CD4-positive, alpha-beta T cell treated with Interleukin-4 for 1 hour (primary cell): Measurements from ENCODE around the gene USP49.
"Not testable (repeated sequence)": the region's sequence is repeated elsewhere in the genome, so short reads cannot be mapped to it uniquely, and the experiment has no call there.

Experiments used
- DNase-seq, 2 donors: peaks; one replicate each; pipeline ENCODE4 v3.0.0-alpha.2; 2020 to 2022

The USP49 gene

DNA sequence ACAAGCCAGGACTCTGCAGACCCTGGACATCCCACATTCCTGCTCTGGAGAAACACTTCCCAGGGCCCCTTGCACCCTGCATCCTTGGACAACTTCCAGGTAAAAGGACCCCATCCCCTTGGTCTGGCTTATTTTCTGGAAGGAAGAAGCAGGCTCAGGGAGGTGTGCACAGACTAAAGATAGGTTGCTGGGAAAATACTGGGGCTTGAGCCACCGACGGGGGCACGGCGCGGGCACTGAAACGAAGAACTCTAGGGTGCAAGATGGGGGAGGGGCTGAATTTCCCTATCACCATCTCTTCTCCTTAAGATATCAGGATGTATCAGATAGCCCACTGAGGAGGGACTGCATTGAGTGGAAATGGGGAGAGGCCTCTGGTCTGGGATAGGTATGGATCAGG is 116.3 kb downstream of the USP49 start:
- no peak for DNase-seq

DNA sequence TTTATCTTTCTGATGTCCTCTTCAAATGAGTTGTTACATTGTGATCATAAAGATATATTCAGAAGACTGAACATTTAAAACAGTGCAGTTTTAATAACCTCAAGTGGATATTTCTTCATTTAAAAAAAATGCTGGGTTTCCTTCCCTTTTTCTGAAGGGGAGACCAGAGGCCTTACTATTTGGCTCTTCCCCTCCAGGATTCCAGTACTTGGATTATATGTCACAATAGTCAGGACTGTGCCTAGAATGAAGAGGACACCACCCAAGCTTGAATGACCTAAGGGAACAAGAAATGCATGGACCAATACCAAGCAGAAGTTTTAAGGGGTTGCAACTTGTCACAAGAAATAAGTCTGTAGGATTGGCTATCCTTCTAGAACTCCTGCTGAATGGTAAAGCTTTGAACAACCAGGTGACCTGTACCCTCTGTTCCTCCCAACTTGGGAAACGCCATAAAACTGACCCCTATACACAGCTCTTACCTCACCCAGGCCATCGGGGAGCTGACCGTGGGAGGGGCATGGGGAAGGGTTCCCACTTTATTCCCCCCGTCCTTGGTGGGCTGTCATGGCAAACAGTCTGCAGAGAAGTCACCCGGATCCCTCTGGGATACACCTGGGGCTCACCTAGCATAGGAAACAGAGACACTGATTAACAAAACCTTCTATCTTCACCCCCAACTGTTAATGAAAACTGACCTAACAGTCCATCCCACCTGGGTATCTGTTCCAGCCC is 117.5 kb downstream of the USP49 start:
- no peak for DNase-seq

- no peak for DNase-seq
Observed at GRCh38 chr6:41775293-41775882, 119.8 kb downstream of the USP49 start.

DNA sequence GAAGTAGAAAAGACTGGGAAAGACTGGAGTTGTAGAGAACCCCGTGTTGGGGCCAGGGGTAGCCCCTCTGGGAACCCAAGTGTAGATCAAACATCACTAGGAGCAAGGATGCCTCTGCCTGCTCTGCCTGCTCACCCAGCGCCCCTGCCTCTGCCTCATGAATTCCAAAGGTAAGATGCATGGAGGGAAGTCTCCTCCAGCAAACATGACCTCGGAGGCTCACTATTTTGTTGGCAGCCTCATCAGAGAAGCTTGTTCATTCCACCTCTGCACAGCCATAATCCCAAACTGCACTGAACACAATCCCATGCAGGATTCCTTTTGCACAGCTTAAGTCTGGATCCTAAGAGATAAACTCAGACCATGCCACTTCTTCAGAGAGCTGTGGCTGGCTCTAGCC is 120.3 kb downstream of the USP49 start:
- no peak for DNase-seq

GRCh38 chr6:41771058-41771983 is 123.9 kb downstream of the USP49 start:
- no peak for DNase-seq

- DNase-seq = no peak
Observed at GRCh38 chr6:41770381-41771057, 124.7 kb downstream of the USP49 start.

DNA sequence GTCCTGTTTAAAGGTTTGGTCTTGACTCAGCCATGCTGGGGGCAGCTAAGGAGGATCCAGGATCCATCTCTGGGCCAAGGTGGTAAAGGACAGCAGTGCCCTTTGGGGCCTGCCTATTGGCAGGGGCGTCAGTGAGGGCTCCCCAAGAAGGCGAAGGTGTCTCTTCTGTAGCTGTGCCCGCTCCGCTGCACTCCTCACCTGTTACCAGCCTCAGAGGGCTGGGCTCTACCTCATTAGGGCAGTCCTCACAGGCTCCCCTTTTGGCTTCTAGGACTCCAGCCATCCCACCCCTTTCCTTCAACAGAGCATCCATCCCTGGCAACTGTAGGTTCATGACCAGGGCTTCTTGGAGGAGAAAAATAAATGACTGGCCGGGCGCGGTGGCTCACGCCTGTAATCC is 125.8 kb downstream of the USP49 start:
- no peak for DNase-seq

DNA sequence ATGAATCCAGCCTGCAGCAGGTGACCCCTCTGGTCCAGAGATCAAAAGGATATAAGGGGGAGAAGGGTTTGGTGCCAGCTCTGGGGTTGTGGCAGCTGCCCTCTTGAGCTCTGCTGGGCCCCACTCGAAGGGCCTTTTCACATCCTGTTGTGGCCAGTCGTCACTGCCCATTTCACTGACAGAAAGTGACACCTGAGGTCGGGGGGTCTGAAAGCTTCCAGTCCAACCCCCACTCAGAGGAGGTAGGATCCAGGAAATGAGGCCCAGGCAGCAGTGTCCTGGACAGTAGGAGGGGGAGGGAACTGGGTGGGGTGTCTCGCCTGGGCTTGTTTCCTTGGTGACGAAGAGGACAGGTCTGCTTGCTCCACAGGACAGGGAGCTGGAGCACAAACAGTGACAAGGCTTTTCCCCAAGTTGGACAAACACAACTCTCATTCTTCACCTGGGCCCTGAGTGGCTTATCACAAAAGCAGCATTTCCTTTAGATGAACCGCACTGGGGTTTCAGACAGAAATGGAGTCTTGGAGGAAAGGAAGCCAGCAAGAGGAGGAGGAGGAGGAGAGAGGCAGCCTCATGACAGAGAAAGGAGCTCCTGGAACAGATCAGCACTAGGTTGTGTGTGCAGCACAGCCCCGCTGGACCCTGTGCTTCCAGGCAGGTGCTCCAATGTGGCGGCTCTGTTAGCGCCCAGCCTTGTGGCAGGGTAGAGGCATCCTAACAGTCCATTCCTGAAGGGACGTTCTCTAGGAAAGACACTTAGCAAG is 126.4 kb downstream of the USP49 start:
- no peak for DNase-seq

DNA sequence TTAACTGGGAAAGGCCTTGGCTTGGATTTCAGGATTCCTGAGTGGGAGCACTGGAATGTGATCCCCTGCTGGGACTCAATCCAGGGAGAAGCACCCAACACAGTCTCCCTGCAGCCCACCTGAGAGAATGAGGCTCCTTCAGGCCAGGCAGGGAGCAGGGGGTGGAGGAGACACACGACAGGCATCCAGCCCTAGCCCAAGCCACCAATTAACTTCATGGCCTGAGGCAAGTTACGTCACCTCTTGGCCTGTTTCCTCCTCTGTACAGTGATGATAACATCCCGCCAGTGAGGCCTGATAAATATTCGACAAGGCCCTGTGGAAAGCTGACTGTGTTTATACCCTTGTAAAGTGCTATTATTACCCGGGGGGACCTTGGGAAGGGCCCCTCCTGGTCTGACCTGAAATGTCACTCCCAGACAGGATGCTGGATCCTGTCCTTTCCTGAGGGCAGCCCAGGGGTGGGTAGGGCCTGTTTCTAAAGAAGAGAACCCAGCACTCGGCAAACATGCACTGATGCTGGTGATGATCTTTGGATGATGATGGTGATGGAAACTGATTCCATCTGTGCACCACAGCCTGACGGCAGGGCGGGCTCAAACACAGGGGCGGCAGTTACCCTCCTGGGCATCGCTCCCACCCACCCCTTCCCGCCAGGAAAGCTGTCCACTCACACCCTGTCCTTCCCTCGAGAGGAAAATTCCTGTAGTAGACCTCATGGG is 127.9 kb downstream of the USP49 start:
- DNase-seq = no peak

DNA sequence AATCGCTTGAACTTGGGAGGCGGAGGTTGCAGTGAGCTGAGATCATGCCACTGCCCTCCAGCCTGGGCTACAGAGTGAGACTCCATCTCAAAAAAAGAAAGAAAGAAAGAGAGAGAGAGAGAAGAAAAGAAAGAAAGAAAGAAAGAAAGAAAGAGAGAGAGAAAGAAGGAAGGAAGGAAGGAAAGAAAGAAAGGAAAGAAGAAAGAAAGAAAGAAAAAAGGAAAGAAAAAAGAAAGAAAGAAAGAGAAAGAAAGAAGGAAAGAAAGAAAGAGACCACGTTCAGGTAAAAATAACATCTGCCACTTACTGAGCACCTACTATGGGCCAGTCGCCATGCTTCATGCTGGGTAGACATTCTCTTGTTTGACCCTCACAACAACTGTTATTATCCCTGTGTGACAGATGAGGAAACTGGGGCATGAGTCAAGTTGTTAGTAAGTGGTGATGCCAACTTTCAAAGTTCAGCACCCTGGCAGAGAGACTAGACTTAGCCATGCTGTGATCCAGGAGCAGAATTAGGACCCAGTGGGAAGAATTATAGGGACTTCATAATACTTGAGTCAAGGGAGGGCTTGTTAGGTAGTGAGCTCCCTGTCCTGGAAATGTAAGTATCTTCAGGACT is 129.0 kb downstream of the USP49 start:
- DNase-seq = not testable (repeated sequence)

DNA sequence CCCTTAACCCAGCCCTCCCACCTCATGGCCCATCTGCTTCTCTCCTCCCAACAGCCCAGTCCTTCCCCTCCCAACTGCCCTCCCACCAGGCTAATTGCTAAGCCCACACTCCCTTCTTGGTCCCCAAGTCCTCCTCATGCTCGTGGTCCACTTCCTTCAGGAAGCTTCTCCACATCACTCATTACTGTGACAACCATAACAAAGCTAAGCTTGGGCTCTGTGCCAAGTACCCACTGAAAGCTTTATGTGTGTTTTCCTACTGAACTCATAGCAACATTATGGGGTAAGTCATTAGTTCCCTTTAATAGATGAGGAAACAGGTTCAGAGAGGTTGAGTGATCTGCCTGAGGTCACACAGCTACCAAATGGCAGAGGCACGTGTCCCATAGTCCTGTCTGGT is 131.7 kb downstream of the USP49 start:
- no peak for DNase-seq

DNA sequence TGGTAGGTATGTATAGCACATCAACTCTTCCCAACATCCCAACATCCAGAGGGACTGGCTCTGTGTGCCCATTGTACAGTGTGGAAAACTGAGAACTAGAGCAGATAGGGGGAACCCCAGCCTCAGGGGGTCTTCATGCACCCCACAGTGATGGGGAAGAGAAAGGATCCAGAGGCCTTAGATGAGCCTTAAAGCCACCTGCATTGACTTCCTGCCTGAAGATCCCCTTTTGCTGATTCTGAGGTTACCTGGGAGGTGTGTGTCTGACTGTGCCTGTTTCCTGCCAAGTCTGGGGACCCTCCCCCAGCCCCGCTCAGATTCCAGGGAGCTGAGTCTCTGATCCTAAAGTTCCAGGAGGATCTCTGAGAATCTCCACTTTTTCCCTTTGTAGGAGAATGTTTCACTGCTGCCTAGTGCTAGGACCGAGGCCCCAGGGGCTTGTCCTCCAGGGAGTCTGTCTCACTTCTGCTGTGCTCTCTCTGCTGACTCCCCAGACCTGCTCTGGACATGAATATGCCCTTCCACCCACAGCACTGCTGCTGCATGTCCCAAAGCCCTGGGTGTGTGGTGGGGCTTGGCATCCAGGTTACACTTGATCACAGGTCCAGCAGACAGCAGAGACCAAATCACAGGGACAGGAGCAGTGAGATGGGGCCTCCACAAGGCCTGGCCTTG is 135.1 kb downstream of the USP49 start:
- DNase-seq = no peak

DNA sequence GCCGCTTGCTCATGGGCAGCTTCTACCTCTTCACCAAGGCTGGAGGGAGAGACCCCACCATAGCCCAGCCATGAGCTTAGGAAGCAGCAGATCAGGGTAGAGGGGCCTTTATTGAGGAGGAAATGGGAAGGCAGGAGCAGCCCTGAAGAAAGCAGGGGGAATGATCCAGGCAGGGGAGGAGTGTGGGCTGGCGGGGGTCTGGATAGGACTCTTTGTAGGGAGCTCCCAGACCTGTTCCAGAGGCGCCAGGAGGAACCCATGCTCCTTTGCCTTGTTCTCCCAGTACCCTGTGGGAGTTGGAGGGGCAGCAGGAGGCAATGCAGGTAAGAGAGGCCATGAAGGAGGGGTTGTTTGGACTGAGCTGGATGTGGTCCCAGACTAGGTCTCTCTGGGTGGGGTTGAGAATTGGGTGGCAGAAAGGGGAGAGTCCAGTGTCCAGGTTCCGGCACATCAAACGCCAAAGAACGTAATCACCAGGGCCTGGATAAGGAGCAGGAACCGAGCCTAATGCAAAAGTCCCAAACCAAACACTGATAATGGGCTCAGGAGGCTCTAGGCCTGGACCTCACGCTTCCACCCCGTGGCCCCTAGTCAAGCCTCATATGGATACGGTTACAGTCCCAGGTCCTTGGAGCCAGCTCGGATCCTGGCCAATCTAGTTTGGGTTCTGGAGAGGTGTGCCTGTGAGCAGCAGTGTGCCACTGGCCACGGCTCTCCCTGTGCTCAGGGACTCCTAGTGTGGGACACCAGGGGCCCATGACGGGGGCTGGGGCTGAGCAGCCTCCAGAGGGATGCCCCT is 135.9 kb downstream of the USP49 start:
- no peak for DNase-seq

GRCh38 chr6:41758641-41759035 is 136.5 kb downstream of the USP49 start:
- DNase-seq = no peak

DNA sequence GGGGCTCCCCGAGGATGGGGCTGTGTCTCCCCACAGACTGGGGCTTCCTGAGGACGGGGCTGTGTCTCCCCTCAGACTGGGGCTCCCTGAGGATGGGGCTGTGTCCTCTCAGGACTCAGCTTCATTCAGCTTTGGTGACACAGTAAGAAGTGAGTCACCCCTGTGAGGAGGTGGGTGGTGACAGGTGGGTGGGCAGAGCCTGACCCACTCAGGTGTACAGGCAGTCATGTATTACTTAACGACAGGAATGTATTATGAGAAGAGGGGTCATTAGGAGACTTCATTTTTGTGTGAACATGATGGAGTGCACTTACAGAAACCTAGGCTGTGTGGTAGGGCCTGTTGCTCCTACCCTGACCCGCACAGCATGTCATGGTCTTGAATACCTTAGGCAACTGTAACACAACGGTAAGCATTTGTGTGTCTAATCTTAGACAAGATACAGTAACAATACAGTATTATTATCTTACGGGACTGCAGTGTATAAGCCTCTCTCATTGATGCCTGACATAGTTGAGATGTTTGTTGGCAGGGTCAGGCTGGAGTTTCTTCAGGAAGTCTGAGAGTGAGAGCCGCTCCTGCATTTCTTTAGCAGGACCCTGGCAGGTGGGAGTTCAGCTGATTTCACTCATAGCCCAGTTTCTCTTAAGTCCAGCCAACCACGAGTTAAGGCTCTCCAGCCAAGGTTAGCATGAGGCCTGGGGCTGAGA is 137.1 kb downstream of the USP49 start:
- DNase-seq = no peak

DNA sequence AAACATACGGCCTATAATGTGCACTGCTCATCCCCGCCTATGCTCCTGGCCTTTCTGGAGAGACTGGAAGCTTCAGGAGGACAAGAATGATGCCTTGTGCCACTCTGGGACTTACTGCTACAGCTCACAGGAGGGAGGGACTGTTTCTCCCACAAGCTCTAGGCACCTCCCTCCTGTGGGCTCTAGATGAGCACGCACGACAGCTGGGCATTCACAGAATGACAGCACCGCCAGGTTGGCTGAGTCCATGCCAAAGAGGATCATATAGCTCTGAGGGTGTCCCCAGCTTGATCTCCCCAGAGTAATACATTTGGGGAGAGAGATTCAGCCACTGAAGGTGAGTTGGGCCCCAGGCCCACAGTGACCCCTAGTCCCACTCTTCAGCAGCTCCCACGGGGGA is 137.9 kb downstream of the USP49 start:
- DNase-seq = no peak

DNA sequence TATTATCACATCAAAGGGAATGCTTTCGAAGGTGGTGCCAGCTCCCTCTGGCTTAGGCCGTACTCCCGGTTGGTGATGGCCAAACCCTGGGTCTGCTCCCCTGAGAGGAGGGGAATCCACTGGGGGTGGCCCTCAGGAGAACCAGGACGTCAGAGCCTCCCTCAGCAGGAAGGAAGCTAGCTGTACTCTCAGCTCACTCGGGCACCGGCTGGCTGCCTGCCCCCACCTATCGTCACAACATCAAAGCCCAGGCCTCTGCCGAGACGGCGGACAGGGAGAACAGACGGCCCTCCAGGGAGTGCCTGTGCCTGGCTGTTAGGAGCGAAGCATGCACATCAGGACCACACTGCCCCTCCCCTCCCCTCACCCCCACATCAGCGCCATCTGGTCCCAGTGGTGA is 138.8 kb downstream of the USP49 start:
- DNase-seq = no peak

- DNase-seq = no peak
Observed at GRCh38 chr6:41755895-41756294, 139.3 kb downstream of the USP49 start.

- DNase-seq = no peak
Observed at GRCh38 chr6:41750374-41750773, 144.8 kb downstream of the USP49 start.
